Caco-2 (cell line): Measurements from ENCODE around the gene TMEM109. TPM values are rescaled to one million over a fixed set of nuclear protein-coding genes. Genes with fewer than 3 reads are reported as not detected.

Source experiments
- BruUV-seq: library from RNA; stranded (reverse); fragments of 400-500 nt; replicated peaks from 2 replicates; lab custom pipeline; 2021; lab: Mats Ljungman, UMichigan
- CTCF ChIA-PET: fragments of 300-600 bp; sonication (Branson Sonifier 250); formaldehyde crosslinking; loops from one replicate; lab custom pipeline; 2022; ENCODE audit warnings: antibody characterized with exemption; lab: Charles Lee
- POLR2A ChIA-PET: fragments of 300-600 bp; sonication (Branson Sonifier 250); formaldehyde crosslinking; loops from one replicate; lab custom pipeline; 2022; ENCODE audit warnings: antibody characterized with exemption; lab: Charles Lee
- DNase-seq, 2 experiments: peaks; one replicate each; pipeline versions ENCODE4 v3.0.0 to v3.0.0-alpha.2; 2020 to 2022
- H3K27me3 ChIP-seq: replicated peaks from 2 replicates; pipeline ENCODE4 v1.6.0; 2011; ENCODE audit warnings: low read length; ENCODE audit not compliant: control insufficient read depth, insufficient read depth
- H3K36me3 ChIP-seq: 2 replicates; pipeline ENCODE4 v1.5.1; 2011; ENCODE audit warnings: low read length; ENCODE audit not compliant: control insufficient read depth, insufficient read depth
- H3K4me1 ChIP-seq: fragments of 250-450 bp; sonication (Bioruptor Pico); 2 replicates; pipeline ENCODE4 v1.5.1; 2020; ENCODE audit warnings: mild to moderate bottlenecking
- H3K4me3 ChIP-seq: 2 replicates; pipeline ENCODE4 v1.5.1; 2011; ENCODE audit warnings: low read depth, mild to moderate bottlenecking, control low read depth, low read length
- H3K9me3 ChIP-seq: fragments of 250-450 bp; sonication (Bioruptor Pico); 2 replicates; pipeline ENCODE4 v1.5.1; 2020; ENCODE audit warnings: mild to moderate bottlenecking, moderate library complexity
- H3K27ac Mint-ChIP-seq: one replicate; pipeline ENCODE4 v1.8.0; 2022; ENCODE audit warnings: mixed read lengths; ENCODE audit not compliant: unreplicated experiment
- H3K27me3 Mint-ChIP-seq: one replicate; pipeline ENCODE4 v1.8.0; 2022; ENCODE audit warnings: mixed read lengths; ENCODE audit not compliant: insufficient read depth, unreplicated experiment
- H3K36me3 Mint-ChIP-seq: one replicate; pipeline ENCODE4 v1.8.0; 2022; ENCODE audit warnings: mild to moderate bottlenecking, mixed read lengths; ENCODE audit not compliant: insufficient read depth, unreplicated experiment
- H3K4me1 Mint-ChIP-seq: one replicate; pipeline ENCODE4 v1.8.0; 2022; ENCODE audit warnings: low read depth, mixed read lengths; ENCODE audit not compliant: unreplicated experiment
- H3K4me3 Mint-ChIP-seq: one replicate; pipeline ENCODE4 v1.8.0; 2022; ENCODE audit warnings: mild to moderate bottlenecking, moderate library complexity, mixed read lengths; ENCODE audit not compliant: unreplicated experiment
- H3K9me3 Mint-ChIP-seq: one replicate; pipeline ENCODE4 v1.8.0; 2022; ENCODE audit warnings: mixed read lengths; ENCODE audit not compliant: unreplicated experiment
- CTCF ChIP-seq, 2 experiments: fragments of 200-600 bp in 1 of 2; IDR thresholded peaks; 1 replicate in 1 of 2; 2 replicates in 1 of 2; pipeline versions ENCODE4 v1.5.1 to v1.8.0; 2011 to 2022; ENCODE audit warnings: antibody characterized with exemption in 1 of 2, control low read depth in 1 of 2, inconsistent platforms in 1 of 2, low read depth in 1 of 2, low read length in 1 of 2, mild to moderate bottlenecking in 1 of 2, moderate library complexity in 1 of 2; ENCODE audit not compliant: insufficient read depth in 1 of 2, severe bottlenecking in 1 of 2, unreplicated experiment in 1 of 2
- intact Hi-C: fragments of 100-400 bp; cut with micrococcal nuclease; formaldehyde crosslinking; loops from one replicate; pipeline ENCODE4 v1.10.0; 2022; ENCODE audit not compliant: unreplicated experiment
- total RNA-seq: library from RNA; stranded (reverse); gene quantifications from 2 replicates; pipeline ENCODE4 v1.2.3, GENCODE V29; 2022

Gene TMEM109
- total RNA-seq, 1 experiment from 2014 or later: 91.9 TPM

GRCh38 chr11:60870733-60871377 is 43.1 kb upstream of the TMEM109 start:
- H3K27me3 ChIP-seq: no peaks in the 10 kb centered on the region
- no peak overlapping the region for H3K4me3 Mint-ChIP-seq
- POLR2A ChIA-PET: no interaction called here

GRCh38 chr11:60871378-60872061 is 42.4 kb upstream of the TMEM109 start:
- ChIA-PET POLR2A (no interaction called here), CTCF (interaction anchor here (0.9 to 1.1 kb wide), 2 partner anchors 16 to 18 kb away, joined by 4 to 5 read pairs; no protein-coding TSS in a partner anchor)
- H3K36me3 Mint-ChIP-seq: no peaks in the 10 kb centered on the region
- H3K4me1 Mint-ChIP-seq: peaks cover 5% of the 10 kb centered on the region
- H3K27me3 ChIP-seq: no peaks in the 10 kb centered on the region
- TF ChIP-seq CTCF (IDR thresholded peaks at IDR 0.05; ENCODE audit: insufficient read depth in 1 of 2, low read depth in 1 of 2, low read length in 1 of 2, severe bottlenecking in 1 of 2, unreplicated experiment in 1 of 2): no peak
- H3K4me3 Mint-ChIP-seq: no peak overlapping the region
- no peaks in the 10 kb centered on the region for H3K4me1 ChIP-seq
- H3K36me3 ChIP-seq: no peaks in the 10 kb centered on the region
- no TSS peak for BruUV-seq
- DNase-seq: no peak
- intact Hi-C loops: no loop called here
- H3K27me3 Mint-ChIP-seq: no peaks in the 10 kb centered on the region
- no peaks in the 10 kb centered on the region for H3K9me3 ChIP-seq
- H3K9me3 Mint-ChIP-seq: no peaks in the 10 kb centered on the region
- H3K27ac Mint-ChIP-seq: no peak overlapping the region
- H3K4me3 ChIP-seq: no peak overlapping the region

More at GRCh38 chr11:60870733-60871377, 43.1 kb upstream of the TMEM109 start:
- intact Hi-C loops: no loop called here
- Mint-ChIP-seq H3K27me3 (no peaks in the 10 kb centered on the region), H3K36me3 (no peaks in the 10 kb centered on the region), H3K27ac (no peak overlapping the region), H3K9me3 (no peaks in the 10 kb centered on the region), H3K4me1 (peaks cover 7% of the 10 kb centered on the region)
- Histone ChIP-seq H3K4me3 (no peak overlapping the region), H3K36me3 (no peaks in the 10 kb centered on the region), H3K9me3 (no peaks in the 10 kb centered on the region), H3K4me1 (no peaks in the 10 kb centered on the region)
- CTCF ChIA-PET: interaction anchor here (1.1 kb wide), 1 partner anchor 18 kb away, joined by 4 read pairs; no protein-coding TSS in a partner anchor
- BruUV-seq: no TSS peak
- no peak for DNase-seq
- no peak for TF ChIP-seq CTCF (IDR thresholded peaks at IDR 0.05; ENCODE audit: insufficient read depth in 1 of 2, low read depth in 1 of 2, low read length in 1 of 2, severe bottlenecking in 1 of 2, unreplicated experiment in 1 of 2)

- Histone ChIP-seq H3K4me3 (no peak overlapping the region), H3K9me3 (no peaks in the 10 kb centered on the region), H3K36me3 (no peaks in the 10 kb centered on the region), H3K27me3 (no peaks in the 10 kb centered on the region), H3K4me1 (no peaks in the 10 kb centered on the region)
- H3K4me3 Mint-ChIP-seq: no peak overlapping the region
- no peak for DNase-seq
- H3K9me3 Mint-ChIP-seq: no peaks in the 10 kb centered on the region
- no peaks in the 10 kb centered on the region for H3K27me3 Mint-ChIP-seq
- TF ChIP-seq CTCF (IDR thresholded peaks at IDR 0.05; ENCODE audit: insufficient read depth in 1 of 2, low read depth in 1 of 2, low read length in 1 of 2, severe bottlenecking in 1 of 2, unreplicated experiment in 1 of 2): no peak
- ChIA-PET CTCF (interaction anchor here (0.9 to 1.1 kb wide), 2 partner anchors 15 to 17 kb away, joined by 4 to 5 read pairs; no protein-coding TSS in a partner anchor), POLR2A (no interaction called here)
- H3K36me3 Mint-ChIP-seq: no peaks in the 10 kb centered on the region
- intact Hi-C loops: no loop called here
- BruUV-seq: no TSS peak
- H3K27ac Mint-ChIP-seq: no peak overlapping the region
- H3K4me1 Mint-ChIP-seq: no peaks in the 10 kb centered on the region
These were observed 41.6 kb upstream of the TMEM109 start for GRCh38 chr11:60872124-60872960.
